NCI-H2029 treated with DMSO at 0.1 percent for 48 hours (cell line): ENCODE measurements around the gene ZNF784.
A peak's percentile ranks its signal among the peaks of the same experiment; 100 is the strongest.

Experiments used
- DNase-seq: peaks from one replicate; lab custom pipeline; 2025; lab: John Stamatoyannopoulos, UW

The ZNF784 gene

DNA sequence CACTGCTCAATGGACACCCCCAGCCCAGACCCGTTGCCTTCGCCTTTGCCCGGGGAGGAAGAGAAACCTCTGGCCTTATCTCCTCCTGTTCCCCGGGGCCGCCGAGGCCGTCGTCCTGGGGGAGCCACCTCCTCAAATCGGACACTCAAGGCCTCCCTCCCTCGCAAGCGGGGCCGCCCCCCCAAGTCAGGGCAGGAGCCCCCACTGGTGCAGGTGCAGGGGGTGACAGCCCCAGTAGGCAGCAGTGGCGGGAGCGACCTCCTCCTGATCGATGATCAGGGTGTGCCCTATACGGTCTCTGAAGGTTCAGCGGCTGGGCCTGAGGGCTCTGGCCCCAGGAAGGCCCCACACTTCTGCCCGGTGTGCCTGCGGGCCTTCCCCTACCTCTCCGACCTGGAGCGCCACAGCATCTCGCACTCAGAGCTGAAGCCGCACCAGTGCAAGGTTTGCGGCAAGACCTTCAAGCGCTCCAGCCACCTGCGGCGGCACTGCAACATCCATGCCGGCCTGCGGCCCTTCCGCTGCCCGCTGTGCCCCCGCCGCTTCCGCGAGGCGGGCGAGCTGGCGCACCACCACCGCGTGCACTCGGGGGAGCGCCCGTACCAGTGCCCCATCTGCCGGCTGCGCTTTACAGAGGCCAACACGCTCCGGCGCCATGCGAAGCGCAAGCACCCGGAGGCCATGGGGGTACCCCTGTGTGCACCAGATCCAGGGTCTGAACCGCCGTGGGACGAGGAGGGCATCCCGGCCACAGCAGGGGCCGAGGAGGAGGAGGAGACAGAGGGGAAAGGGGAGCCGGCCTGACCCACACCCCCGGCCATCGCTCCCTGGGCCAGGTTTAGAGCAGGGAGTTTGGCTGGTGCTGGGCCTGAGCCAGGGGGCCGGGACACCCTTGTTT lies 22.0 kb downstream of the ZNF784 start:
- DNase-seq: no peak

DNA sequence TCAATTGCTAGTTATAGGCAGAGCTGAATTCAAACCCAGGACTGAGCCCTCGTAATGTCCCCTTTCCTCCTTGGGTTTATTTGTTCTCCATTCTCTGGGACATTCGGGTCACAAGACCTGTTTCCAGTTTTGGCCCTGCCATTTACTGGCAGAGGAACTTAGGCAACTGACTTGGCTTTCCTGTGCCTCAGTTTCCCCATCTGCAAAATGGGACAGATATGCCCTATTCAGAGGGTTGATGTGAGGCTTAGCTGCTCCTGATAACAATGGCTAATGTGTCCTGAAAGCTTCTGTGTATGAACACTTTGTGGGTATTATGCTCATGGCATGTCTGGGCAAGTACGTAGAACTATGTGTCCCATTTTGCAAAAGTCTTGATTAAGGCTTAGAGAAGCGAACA lies 23.3 kb downstream of the ZNF784 start:
- no peak for DNase-seq

DNA sequence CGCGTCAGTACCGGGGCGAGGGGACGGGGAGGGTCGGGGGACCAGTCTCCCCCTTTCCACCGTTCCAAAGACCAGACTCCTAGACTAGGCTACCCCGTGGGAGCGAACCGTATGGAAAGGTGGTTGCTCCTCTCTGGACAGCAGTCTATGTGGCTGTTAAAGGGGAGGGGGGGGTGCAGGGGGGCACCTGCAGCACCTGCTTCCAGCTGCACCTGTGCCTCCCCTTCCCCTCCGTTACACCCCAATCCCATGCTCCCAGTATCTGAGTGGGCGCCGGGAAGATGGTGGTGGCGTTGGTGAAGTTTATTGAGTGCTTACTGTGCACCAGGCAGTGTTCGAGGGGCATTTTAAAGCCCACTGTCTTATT lies 23.7 kb downstream of the ZNF784 start:
- no peak for DNase-seq

DNA sequence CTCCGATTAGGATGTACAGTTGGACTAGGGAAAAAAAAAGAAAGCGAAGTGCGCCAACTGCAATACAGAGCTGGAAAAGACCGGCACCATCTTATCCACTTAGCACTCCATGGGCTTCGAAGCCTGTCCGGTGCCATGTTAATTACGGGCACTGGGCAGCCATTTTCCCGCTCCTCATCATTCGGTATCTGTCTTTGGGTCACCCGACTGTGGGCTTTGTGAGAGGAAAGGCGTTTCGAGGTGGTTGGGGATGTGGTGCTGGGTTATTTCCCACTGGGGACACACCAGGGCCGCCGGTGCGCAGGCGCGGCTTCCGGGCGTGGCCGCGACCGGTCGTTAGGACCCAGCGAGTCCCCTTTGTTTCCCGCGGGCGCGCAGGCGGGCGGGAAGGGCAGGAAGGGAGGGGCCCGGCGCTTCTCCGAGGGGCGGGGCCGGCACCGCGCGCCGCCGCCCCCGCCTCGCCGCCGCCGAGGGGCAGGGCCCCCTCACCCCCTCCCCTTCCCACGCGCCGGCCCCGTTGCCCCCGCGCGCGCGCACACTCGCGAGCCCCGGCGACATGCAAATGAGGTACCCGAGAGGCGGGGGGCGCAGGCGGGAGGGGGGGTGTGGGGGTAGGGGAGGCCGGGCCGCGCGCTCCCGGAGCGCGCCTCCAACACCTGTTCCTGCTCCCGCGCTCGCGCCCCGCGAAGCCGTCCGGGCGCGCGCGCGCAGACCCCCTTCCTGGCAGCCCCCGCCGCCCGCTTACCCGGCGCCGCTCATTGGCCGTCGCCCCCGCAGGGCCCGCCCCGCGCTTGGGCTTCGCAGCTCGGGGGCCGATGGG lies 24.3 kb downstream of the ZNF784 start, which contains the start of gene ZNF524:
Gene ZNF524, plus strand, starts transcription at position 447 of the 820 bp plus-strand sequence. CDS start 1,825 bp downstream, outside the sequence.
- peak; percentile 91 for DNase-seq

DNA sequence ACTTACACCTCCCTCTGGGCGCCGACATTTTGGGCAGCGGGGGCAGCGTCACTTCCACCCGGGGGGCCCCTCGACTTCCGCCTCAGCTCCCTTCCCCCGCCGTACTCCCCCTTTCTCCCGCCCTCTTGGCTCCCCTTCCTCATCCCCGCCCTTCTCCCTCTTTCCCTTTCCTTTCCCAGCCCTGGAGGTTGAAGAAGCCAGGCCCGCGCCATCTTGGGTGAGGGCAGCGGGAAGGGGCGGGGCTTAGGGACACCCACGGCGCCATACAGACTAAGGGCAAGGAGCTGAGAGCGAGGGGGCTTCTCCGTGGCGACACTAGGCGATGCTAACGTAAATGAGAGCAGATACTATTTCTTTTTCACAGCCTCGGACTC lies 24.9 kb downstream of the ZNF784 start, which contains the start of gene FIZ1:
Gene FIZ1, minus strand, starts transcription at position 50 of the 374 bp plus-strand sequence. CDS start 1,652 bp downstream, outside the sequence.
- DNase-seq: peak; percentile 91

DNA sequence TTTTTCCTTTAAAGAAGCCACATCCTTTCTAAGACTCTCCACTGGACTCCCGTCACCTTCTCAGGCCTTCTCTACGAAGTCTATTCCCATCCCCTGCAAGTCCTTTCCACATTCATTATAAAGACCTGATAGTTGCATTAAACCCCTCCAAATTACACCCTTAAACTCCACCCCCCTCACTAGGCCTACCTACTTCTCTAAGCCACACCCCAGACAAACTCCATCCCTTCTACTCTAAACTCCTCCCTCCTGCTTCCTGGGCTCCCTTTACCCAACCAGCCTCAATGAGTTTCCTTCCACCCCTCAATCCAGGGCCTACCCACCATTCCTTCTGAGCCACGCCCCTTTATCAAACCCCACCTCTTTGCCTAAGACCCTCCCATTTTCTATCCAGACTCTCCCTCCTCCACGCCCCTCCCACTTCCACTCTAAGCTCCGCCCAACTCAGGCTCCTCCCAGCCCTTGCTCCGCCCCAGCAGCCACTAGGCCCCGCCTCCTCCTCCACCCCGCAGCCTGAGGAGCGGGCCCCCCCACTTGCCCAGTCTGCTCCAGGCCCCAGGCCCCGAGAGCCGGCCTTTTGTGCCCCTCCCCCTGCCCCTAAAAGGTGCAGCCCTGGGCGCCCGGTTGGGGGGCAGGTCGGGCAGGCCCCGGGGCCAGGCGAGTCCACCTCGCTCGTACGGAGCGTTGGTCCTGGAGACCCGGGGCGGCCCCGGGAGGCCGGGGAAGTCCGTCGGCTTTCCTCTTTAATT lies 25.5 kb downstream of the ZNF784 start:
- peak; percentile 88 for DNase-seq

DNA sequence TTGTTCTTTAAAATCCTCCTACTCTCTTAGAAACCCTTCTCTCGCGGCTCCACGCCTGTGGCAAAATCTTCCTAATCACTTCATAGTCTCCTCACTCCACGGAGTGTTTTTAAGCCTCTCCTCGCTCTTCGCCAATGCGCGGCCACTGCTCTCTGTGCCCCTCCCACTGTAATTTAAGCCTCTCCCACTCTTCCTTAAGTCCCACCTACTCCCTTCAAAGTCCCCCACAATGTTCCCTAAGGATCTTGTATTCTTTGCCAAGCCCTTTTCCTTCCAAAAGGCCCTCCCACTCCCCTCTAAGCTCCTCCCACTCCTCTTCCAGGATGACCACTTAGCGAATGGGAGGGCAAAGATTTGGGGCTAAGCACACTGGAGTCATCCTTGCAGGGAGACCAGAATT lies 26.3 kb downstream of the ZNF784 start:
- DNase-seq: no peak

DNA sequence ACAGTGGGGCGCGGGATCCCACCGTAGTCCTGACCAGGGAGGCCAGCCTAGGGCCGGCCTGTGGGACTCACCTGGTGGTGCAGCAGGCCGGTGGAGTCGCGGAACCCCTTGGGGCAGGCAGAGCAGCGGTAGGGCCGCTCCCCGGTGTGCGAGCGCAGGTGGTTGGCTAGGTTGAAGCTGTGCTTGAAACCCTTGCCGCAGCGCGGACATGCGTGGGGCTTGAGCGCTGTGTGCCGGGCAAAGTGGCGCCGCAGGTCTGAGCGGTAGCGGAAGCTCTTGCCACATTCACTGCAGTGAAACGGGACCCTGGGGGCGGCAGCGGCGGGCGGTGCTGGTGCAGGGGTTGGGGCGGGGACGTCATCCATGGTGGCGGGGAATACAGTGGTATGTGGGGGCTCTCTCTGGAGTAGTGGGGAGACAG lies 26.9 kb downstream of the ZNF784 start:
- no peak for DNase-seq

DNA sequence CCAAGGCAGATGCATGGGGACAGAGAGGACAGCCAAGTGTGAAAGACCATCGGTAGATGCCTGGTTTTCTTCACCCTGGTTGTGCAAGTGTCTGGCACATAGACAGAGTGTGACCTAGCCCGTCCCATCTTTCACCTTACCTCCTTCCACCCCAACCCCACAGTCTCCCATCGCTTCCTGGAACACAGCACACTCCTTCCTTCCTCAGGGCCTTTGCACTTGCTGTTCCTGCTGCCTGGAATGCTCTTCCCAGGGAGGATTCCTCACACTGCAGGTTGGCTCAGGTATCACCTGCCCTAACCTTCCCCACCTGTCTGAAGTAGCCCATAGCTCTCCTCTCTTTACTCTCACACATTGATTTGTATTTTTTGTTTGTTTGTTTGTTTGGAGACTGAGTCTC lies 28.1 kb downstream of the ZNF784 start:
- DNase-seq: no peak

DNA sequence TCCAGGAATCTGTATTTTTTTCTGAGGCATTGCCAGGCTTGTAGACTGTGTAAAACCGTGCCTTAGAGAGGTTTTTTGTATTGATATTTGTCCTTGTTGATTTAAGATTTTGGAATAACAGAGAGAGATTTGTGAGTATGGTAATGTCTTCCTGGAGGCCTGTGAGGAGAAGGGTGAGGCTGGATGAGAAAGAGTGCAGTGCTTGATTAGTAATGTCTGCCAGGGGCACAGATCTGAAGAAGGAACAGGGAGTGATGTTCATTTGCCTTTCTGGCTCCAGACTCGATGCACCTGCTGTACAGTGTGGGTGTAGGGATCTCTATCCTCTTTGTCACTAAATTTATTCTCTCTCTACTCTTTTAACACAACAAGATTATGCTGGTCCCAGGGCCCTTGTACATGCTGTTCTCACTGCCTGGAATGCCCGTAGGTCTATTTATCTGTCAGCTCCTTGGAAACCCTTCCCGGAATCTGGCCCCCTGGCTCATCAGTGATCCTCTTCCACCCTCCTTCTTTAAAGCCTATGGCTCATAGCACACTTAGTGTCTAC lies 29.3 kb downstream of the ZNF784 start:
- no peak for DNase-seq

DNA sequence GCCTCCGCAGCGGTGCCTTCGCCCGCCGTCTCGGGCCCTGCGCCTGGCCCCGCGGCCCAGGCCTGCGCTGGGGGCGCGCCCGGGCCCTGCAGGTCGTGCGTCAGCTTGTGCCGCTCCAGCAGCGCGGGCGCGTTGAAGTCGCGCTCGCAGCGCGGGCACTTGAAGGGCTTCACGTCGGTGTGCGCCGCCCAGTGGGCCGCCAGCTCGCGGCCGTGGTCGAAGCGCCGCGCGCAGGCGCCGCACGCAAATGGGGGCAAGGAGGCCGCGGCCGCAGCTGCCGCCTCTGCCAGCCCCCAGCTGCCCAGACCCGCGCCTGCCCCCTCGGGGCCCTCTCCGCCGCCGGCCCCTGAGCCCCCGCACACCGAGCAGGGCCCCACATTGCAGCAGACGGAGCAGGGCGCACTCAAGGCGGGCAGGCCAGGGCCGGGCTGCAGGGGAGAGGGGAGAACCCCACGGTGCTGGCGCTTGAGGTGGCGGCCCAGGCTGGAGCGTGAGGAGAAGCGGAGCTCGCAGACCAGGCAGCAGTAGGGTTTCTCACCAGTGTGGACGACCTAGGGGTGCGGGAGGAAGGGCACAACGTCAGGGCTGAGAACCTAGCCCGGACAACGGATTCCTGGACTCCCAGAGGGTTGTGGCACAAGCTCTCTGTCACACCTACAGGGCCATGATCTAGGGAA lies 31.1 kb downstream of the ZNF784 start:
- DNase-seq: no peak

DNA sequence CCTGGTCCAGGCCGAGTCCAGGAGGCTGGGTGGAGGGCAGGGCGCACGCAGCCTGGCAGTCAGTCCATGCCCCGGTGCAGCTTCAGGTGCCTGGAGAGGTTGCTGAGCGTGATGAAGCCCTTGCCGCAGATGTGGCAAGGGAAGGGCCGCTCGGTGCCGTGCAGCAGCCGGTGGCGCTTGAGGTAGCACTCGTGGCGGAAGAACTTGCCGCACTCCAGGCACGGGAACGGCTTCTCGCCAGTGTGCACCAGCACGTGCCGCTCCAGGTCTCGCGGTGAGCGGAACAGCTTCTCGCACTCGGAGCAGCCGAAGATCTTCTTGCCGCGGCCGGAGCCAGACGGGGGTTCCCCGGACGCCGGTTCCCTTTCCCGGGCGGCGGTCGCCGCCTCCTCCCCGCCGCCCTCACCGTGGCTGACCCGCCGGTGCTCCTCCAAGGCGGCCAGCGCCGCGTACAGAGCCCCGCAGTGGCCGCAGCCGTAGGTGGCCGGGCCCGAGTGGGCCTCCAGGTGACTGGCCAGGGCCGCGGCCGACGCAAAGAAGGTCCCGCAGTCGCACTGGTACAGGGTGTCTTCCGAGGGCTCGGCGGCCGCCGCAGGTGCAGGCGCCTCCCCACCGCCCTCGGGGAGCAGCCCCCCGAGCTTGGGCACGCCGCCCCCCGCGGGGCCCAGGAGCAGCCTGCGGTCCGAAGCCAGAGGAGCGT lies 31.8 kb downstream of the ZNF784 start:
- DNase-seq: no peak

DNA sequence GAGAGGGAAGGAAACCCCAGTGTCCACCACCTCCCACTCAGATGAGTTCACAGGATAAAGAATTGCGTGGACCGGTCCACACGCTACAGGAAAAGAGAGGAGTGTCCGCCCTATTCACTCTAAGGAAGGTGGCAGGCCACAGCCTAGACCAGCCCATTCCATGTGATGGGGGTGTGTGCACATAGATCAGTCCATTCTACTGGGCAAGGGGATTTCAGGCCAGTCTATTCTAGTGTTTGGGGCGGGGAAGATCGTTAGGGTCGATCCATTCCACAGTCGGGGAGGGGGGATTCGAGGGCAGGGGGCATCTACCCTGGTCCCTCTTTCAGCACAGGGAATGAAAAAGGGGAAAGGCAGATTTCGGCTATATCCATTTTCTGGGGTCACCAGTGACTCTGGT lies 32.8 kb downstream of the ZNF784 start:
- DNase-seq: no peak

DNA sequence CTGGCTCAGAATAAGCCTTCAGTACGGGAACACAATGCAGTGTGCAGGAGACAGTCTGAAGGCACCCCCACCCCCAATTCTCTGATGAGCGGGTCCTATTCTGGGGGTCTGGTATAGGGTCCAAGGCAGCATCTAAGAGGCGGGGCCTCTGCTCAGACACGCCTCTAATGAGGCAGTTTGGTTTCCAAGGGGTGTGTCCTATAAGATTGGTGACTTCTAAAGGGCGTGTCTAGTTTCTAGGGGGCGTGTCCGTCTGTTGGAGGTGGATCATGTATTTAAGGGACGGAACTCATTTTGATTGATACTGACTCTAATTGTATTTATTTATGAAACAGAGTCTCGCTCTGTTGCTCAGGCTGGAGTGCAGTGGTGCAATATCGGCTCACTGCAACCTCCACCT lies 33.7 kb downstream of the ZNF784 start:
- DNase-seq: peak; percentile 6

DNA sequence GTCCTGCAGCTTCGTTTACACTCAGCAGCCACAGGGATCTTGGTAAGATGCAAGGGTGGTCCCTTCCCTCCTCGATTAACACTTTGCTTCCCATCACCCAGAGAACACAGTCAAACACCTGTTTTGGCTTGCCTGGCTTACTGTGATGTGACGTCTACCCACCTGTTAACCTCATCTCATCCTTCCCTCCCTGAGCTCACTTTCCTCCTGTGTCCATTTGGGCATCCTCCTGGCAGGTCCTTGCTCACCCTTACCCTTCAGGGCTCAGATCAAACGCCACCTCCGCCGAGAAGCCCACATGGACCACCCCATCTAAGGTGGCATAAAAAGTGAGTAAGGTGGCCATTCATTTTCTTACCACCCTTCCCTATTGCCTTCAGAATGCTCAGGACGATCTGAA lies 34.3 kb downstream of the ZNF784 start:
- no peak for DNase-seq

DNA sequence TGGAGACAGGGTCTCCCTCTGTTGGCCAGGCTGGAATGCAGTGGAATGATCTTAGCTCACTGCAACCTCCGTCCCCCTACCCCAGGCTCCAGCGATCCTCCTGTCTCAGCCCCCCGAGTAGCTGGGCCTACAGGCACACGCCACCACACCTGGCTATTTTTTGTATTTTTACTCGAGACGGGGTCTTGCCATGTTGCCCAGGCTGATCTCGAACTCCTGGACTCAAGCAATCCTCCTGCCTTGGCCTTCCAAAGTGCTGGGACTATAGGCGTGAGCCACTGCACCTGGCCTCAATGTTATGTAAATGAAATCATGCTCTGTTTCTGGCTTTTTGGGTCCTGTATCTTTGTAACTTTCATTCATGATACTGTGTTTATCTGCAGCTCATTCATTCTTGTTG lies 35.6 kb downstream of the ZNF784 start:
- DNase-seq: no peak

DNA sequence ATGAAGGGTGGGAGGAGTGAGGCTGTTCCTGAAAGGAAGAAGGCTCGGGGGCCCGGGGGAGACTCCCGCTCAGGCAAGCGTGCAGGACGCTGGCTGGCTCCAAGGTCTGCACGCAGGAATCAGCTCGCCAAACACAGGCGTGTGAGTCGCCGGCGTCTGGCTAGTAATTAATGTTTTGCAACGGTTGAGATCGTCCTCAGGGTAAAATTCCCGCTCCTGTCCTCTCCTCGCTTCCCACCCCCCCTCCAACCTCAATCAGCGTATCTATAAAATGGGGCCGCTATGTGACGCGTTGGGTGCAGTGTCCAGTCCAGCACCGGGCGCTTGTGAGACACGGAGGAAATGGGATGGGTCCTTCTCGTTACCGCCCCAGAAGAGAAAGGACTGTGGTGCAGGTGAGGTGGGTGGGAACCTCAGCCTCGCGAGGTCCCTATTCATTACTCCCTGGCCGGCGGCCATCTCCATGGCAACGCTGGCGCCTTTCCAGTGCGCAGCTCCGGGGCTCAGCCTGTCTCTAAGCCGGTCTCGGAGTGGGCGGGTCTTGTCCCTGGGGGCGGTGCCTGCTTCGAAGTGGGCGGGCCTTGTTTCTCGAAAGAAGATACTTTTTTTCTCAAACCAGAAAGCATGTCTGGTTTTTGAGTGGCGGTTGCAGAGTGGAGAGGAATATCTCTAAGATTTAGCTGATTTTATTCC lies 37.2 kb downstream of the ZNF784 start:
- peak; percentile 91 for DNase-seq

DNA sequence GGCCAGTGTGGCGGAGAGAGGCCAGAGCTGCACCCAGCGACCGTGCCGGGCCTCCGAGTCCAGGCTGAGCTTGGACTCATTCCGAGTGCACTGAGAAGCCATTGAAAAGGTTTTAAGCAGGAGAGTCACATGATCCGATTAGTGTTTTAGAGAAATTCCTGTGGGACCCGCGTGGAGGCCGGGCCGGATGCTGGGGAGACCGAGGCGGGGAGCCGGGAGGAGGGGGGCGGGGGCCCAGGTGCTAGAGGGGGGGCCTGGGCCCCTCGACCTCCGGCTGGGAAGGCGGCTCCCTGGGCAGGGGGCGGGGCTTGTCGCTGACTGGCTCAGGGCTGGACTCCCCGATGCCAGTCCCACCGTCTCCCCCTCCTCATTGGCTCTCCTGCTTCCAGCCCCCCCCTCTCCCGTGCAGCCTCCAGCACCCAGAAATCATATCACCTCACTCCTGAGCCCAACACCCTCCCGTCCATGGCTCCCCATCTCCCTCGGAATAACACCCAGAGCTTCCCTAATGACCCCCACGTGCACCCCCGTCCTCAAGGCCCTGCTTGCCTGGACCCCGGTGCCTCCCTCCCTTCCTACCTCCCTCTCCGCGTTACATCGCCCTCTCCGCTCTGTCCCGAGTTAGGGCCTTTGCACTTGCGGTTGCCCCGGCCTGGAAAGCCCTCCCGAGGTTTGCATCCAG lies 38.6 kb downstream of the ZNF784 start:
- peak; percentile 26 for DNase-seq

DNA sequence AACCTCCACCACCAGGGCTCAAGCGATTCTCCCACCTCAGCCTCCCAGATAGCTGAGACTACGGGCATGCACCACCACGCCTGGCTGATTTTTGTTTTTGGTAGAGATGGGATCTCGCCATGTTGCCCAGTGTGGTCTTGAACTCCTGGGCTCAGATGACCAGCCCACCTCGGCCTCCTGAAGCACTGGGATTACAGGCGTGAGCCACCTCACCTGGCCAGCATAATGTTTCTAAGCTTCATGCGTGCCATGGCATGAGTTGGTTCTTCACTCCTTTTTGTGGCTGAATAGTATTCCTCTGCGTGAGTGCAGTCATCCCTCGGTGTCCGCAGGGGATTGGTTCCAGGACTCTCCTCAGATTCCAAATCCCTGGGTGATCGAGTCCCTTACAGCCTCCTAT lies 39.5 kb downstream of the ZNF784 start:
- no peak for DNase-seq
